GM10266 (cell line): ENCODE measurements around the gene SLC12A8.

ENCODE experiments used
- DNase-seq: peaks from one replicate; pipeline ENCODE4 v3.0.0; 2012; ENCODE audit errors: extremely low spot score
- CTCF ChIP-seq: IDR thresholded peaks from 2 replicates; pipeline ENCODE4 v1.5.1; 2012; ENCODE audit warnings: mild to moderate bottlenecking, low read depth; ENCODE audit not compliant: control insufficient read depth, insufficient read depth; ENCODE audit errors: missing control alignments

The SLC12A8 gene

GRCh38 chr3:125057186-125057850, 155.2 kb downstream of the SLC12A8 start:
- no peak for TF ChIP-seq CTCF
- DNase-seq: no peak

- TF ChIP-seq CTCF: no peak
- peak; percentile 95 for DNase-seq
Measured at GRCh38 chr3:125055913-125056745, 156.4 kb downstream of the SLC12A8 start, which contains the start of gene HEG1. TSS of gene HEG1 (minus strand) at chr3:125055997. CDS start at chr3:125055890, 107 bp downstream.

GRCh38 chr3:125055331-125055912, 157.1 kb downstream of the SLC12A8 start:
- DNase-seq: peak; percentile 76
- TF ChIP-seq CTCF: peak; percentile 30

GRCh38 chr3:125054449-125055329, 157.9 kb downstream of the SLC12A8 start:
- peak; percentile 80 for DNase-seq
- no peak for TF ChIP-seq CTCF

GRCh38 chr3:125054062-125054448, 158.5 kb downstream of the SLC12A8 start:
- DNase-seq: no peak
- no peak for TF ChIP-seq CTCF

GRCh38 chr3:125053304-125053699, 159.2 kb downstream of the SLC12A8 start:
- no peak for DNase-seq
- TF ChIP-seq CTCF: no peak
